ENCODE measurements around the gene ROPN1L. TPM values are rescaled to one million over a fixed set of nuclear protein-coding genes. Genes with fewer than 3 reads are reported as not detected.
"Not testable (repeated sequence)": the region's sequence is repeated elsewhere in the genome, so short reads cannot be mapped to it uniquely, and the experiment has no call there.

The ROPN1L gene
- total and polyA plus RNA-seq, 4 donors, result 12.0 to 34.8 (median 27.2) TPM

DNA sequence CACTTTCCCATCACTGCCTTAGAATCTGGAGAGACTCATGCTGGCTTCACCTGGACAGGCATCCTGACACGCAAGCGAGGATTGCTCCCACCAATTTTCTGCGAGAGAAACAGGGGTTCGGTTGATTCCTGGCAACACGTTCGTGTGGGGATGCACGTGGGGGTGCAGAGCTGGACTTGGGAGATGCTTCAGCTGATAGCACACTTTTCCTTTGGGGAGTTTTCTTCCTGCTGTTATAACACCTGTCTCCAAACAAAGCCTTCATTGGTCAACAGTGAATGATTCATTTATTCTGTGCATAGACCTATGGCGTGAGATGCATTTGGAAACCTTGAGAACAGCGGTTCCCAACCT is 50.0 kb downstream of the ROPN1L start:
- no peak for ATAC-seq (ENCODE audit: insufficient read depth, low FRiP score)
- Histone ChIP-seq H3K27me3 (ENCODE audit: control insufficient read depth in 3 of 3, insufficient read depth in 3 of 3, low read length in 2 of 3) (no peaks in the 10 kb centered on the region), H3K4me3 (no peak overlapping the region), H3K36me3 (ENCODE audit: control insufficient read depth in 4 of 4, insufficient read depth in 4 of 4, low read length in 4 of 4) (no peaks in the 10 kb centered on the region), H3K9ac (ENCODE audit: insufficient read depth in 1 of 2, low read length in 2 of 2) (no peak overlapping the region), H3K9me3 (ENCODE audit: control insufficient read depth in 4 of 4, insufficient read depth in 3 of 4, low read length in 3 of 4) (peaks cover 0 to 2% (median 0%) of the 10 kb centered on the region in 4 donors), H3K27ac (ENCODE audit: low read depth in 1 of 2, low read length in 1 of 2) (no peak overlapping the region), H3K4me1 (ENCODE audit: control insufficient read depth in 5 of 5, insufficient read depth in 5 of 5, low read length in 5 of 5) (peaks cover 0 to 6% (median 0%) of the 10 kb centered on the region in 5 donors)
- TF ChIP-seq, protein P1, sequence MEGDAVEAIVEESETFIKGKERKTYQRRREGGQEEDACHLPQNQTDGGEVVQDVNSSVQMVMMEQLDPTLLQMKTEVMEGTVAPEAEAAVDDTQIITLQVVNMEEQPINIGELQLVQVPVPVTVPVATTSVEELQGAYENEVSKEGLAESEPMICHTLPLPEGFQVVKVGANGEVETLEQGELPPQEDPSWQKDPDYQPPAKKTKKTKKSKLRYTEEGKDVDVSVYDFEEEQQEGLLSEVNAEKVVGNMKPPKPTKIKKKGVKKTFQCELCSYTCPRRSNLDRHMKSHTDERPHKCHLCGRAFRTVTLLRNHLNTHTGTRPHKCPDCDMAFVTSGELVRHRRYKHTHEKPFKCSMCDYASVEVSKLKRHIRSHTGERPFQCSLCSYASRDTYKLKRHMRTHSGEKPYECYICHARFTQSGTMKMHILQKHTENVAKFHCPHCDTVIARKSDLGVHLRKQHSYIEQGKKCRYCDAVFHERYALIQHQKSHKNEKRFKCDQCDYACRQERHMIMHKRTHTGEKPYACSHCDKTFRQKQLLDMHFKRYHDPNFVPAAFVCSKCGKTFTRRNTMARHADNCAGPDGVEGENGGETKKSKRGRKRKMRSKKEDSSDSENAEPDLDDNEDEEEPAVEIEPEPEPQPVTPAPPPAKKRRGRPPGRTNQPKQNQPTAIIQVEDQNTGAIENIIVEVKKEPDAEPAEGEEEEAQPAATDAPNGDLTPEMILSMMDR (IDR thresholded peaks at IDR 0.05; ENCODE audit: control extremely low read depth, extremely low read depth), result no peak
- WGBS, 2 donors, result 92 to 97% methylated on average over 9 of the region's 9 CpGs
- DNase-seq, result no peak

- TF ChIP-seq, protein P1 (IDR thresholded peaks at IDR 0.05; ENCODE audit: control extremely low read depth, extremely low read depth), result no peak
- Histone ChIP-seq H3K9me3 (ENCODE audit: control insufficient read depth in 4 of 4, insufficient read depth in 3 of 4, low read length in 3 of 4) (peaks cover 0 to 2% (median 0%) of the 10 kb centered on the region in 4 donors), H3K27me3 (ENCODE audit: control insufficient read depth in 3 of 3, insufficient read depth in 3 of 3, low read length in 2 of 3) (no peaks in the 10 kb centered on the region), H3K9ac (ENCODE audit: insufficient read depth in 1 of 2, low read length in 2 of 2) (no peak overlapping the region), H3K27ac (ENCODE audit: low read depth in 1 of 2, low read length in 1 of 2) (no peak overlapping the region), H3K4me3 (no peak overlapping the region), H3K36me3 (ENCODE audit: control insufficient read depth in 4 of 4, insufficient read depth in 4 of 4, low read length in 4 of 4) (no peaks in the 10 kb centered on the region), H3K4me1 (ENCODE audit: control insufficient read depth in 5 of 5, insufficient read depth in 5 of 5, low read length in 5 of 5) (no peaks in the 10 kb centered on the region)
- DNase-seq (no peak), ATAC-seq (ENCODE audit: insufficient read depth, low FRiP score) (no peak)
- 64 to 81% methylated on average over 4 of the region's 4 CpGs for WGBS, 2 donors
These were observed 52.2 kb downstream of the ROPN1L start for GRCh38 chr5:10493884-10494283.

GRCh38 chr5:10494497-10494896 is 52.8 kb downstream of the ROPN1L start:
- ATAC-seq (ENCODE audit: insufficient read depth, low FRiP score); DNase-seq; H3K4me3 ChIP-seq; H3K36me3 ChIP-seq (ENCODE audit: control insufficient read depth in 4 of 4, insufficient read depth in 4 of 4, low read length in 4 of 4); H3K27ac ChIP-seq (ENCODE audit: low read depth in 1 of 2, low read length in 1 of 2); H3K9ac ChIP-seq (ENCODE audit: insufficient read depth in 1 of 2, low read length in 2 of 2); H3K9me3 ChIP-seq (ENCODE audit: control insufficient read depth in 4 of 4, insufficient read depth in 3 of 4, low read length in 3 of 4); H3K4me1 ChIP-seq (ENCODE audit: control insufficient read depth in 5 of 5, insufficient read depth in 5 of 5, low read length in 5 of 5); H3K27me3 ChIP-seq (ENCODE audit: control insufficient read depth in 3 of 3, insufficient read depth in 3 of 3, low read length in 2 of 3): not testable (repeated sequence)
- WGBS, 2 donors, result 84 to 93% methylated on average over 6 of the region's 6 CpGs

GRCh38 chr5:10497554-10497953 is 55.9 kb downstream of the ROPN1L start:
- no peaks in the 10 kb centered on the region for H3K4me1 ChIP-seq (ENCODE audit: control insufficient read depth in 5 of 5, insufficient read depth in 5 of 5, low read length in 5 of 5)
- no peaks in the 10 kb centered on the region for H3K27me3 ChIP-seq (ENCODE audit: control insufficient read depth in 3 of 3, insufficient read depth in 3 of 3, low read length in 2 of 3)
- TF ChIP-seq, protein P1 (IDR thresholded peaks at IDR 0.05; ENCODE audit: control extremely low read depth, extremely low read depth), result no peak
- no peak overlapping the region for H3K4me3 ChIP-seq
- no peaks in the 10 kb centered on the region for H3K36me3 ChIP-seq (ENCODE audit: control insufficient read depth in 4 of 4, insufficient read depth in 4 of 4, low read length in 4 of 4)
- no peak overlapping the region for H3K9ac ChIP-seq (ENCODE audit: insufficient read depth in 1 of 2, low read length in 2 of 2)
- 85 to 86% methylated on average over 5 of the region's 5 CpGs for WGBS, 2 donors
- no peak for DNase-seq
- H3K27ac ChIP-seq (ENCODE audit: low read depth in 1 of 2, low read length in 1 of 2), result no peak overlapping the region
- no peak for ATAC-seq (ENCODE audit: insufficient read depth, low FRiP score)
- peaks cover 0 to 2% (median 0%) of the 10 kb centered on the region in 4 donors for H3K9me3 ChIP-seq (ENCODE audit: control insufficient read depth in 4 of 4, insufficient read depth in 3 of 4, low read length in 3 of 4)
